ENCODE data around the gene B3GLCT.

The B3GLCT gene

GRCh38 chr13:31224963-31225559 lies 25.3 kb downstream of the B3GLCT start:
- DNase-seq: no peak

DNA sequence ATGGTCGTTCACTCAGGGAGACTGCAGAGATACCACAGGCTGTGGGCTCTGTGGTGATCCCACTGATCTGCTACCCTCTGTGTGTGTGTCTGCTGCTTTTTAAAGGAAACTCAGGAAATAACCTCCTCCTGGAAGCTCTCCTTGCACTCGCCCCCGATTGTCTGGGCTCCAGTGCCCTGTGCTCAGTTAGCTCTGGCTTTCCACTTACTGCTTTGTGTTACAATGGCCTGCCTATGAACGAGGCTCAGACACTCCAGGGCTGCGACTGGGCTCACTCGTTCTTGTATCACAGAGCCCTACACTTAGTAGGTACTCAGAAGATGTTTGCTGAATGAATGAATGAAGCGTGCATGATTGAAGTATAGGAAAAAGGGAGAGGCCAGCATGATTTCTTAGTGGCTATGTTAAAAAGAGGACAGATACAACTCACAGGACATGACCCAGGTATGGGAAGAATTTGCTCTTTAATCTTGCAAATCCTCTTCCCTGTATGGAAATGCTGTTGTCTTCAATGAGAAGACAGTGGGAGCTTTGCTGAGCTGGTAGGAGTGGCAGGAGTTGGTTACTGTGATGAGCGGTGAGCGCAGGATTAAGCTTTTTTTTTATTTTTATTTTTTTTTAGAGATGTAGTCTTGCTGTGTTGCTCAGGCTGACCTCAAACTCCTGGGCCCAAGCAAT lies 26.4 kb downstream of the B3GLCT start:
- DNase-seq: no peak

DNA sequence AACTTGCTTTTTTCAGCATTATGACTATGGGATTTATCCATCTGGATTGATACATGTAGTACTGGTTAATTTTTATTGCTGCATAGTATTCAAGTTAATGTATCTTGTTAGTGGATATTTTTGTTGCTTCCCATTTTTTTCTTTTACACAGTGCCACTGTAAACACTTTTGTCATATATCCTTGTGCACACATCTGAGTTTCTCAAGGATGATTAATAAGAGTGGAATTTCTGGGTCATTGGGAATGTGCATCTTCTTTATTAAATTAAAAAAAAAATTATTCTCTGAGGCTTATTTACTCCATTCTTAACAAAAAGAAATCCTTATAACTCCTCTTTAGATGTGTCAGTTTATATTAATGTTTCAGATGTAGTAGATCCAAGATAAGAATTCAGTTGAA lies 27.3 kb downstream of the B3GLCT start:
- DNase-seq: peak; percentile 47

DNA sequence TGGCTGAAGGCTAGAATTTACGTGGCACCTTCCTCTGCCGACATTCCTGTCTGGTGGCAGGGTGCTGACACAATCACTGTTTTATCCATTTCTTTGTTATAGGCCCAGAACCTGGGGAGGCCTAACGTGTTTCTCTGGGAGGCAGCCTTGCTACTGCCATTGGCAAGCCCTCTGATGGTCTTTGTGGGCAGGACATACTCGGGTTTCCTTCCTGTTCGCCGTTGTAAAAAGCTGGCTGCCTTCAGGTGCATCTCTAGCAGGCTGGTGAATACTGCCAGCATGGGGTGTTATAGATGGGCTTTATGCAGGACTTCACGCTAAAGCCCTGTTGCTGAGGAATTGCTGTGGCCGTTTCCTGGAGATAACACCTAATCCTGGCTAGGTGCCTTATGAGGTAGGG lies 28.1 kb downstream of the B3GLCT start:
- DNase-seq: no peak

- no peak for DNase-seq
These were observed 35.0 kb downstream of the B3GLCT start for GRCh38 chr13:31234729-31235128.

DNA sequence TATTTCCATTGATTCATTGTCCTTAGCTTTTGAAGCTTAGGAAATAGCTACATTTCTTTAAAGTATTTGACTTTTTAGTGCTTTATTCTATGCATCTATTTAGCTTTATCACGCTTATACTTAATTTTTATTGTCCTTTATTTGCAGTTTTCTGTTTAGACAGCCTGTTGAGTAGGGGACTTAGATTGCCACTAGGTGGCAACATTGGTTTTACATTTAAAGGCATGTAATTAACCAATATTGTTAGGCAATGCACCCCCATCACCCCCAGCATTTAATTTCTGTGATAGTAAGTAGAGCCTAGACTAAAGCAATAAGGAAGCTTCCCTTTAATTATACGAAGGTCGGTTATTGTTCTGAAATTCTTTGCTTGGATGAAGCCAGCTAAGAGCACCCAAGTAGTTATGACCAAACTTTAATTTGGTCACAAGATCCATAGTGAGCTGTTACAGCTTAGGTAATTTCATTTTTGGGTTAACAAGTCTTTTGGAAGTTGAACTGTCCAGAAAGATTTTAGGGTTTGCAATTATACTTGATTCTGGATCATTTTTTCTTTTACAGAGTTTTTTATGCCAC lies 36.5 kb downstream of the B3GLCT start:
- DNase-seq: peak; percentile 53

- DNase-seq: no peak
These were observed 41.1 kb downstream of the B3GLCT start for GRCh38 chr13:31240921-31241320.

- no peak for DNase-seq
These were observed 42.6 kb downstream of the B3GLCT start for GRCh38 chr13:31242367-31242766.

DNA sequence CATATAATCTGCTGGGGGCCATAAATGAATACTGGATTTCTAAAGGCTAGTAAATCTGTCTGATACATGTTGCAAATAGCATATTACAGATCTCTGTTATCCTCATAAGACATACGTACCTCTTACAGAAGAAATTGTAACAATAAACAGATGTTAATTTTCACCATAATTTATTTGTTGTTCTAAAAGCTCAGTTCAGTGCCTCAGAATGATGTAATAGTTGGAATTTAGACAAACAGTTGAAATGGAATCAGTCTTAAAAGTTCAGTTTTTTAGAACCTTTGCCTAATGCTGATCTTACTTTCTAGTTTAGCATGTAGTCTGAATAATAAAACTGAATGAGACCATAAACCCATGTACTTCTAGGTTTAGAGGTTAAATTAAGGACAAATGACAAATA lies 43.1 kb downstream of the B3GLCT start:
- DNase-seq: peak; percentile 5

DNA sequence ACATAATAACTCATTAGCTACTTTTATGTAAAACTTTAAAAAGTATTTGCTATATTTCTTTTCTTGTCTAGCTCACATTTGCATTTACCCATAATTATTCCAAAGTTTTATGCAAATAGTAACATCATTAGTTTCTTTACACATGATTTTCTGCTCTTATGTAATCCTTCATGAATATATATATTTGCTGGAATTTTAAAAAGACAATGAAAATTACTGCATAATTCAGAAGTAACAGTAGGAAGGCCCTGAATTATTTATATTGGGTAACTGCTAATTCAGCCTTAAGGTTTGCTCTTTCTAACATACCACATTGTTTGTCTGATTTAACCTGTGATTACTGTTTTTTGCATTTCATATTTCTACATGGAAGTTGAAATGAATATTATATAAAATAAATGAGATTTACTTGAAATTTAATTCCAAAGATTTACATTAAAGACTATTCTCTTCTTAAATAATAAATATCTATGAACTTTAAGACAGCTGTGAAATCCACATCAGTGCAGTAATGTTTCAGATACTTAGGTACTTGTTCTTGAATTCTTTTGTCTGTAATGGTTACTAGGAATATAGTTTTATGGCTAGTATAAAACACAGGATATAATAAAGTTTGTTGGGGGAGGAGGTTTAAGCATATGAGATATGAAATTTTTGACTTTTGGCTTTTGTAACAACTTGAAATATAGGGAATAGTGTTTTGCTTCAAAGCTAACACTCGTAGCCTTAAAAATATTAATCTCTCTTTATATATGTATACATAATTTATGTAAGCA lies 46.0 kb downstream of the B3GLCT start:
- no peak for DNase-seq

GRCh38 chr13:31246918-31247317 lies 47.1 kb downstream of the B3GLCT start:
- no peak for DNase-seq

GRCh38 chr13:31248361-31248760 lies 48.6 kb downstream of the B3GLCT start:
- no peak for DNase-seq

GRCh38 chr13:31248965-31249539 lies 49.3 kb downstream of the B3GLCT start:
- no peak for DNase-seq

GRCh38 chr13:31250435-31250834 lies 50.7 kb downstream of the B3GLCT start:
- no peak for DNase-seq

GRCh38 chr13:31261241-31261640 lies 61.5 kb downstream of the B3GLCT start:
- no peak for DNase-seq

DNA sequence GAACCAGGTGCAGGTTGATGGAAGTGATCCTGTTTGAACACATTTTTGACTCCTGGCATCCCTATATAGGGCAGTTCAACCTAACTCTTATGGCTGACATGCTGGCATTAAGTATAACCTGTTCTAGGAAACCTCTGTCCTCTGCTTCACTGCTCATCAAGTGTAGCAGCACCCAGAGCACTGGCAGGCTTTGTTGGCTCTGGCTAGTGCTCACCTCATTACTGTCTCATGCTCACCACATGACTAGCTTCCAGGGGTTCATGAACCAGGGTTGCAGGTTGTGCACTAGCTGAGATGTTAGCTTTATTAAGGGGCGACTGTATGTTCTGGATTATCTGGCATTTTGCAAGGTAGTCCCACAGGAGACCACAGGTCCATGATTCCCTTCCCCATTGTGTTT lies 63.6 kb downstream of the B3GLCT start:
- DNase-seq: no peak

DNA sequence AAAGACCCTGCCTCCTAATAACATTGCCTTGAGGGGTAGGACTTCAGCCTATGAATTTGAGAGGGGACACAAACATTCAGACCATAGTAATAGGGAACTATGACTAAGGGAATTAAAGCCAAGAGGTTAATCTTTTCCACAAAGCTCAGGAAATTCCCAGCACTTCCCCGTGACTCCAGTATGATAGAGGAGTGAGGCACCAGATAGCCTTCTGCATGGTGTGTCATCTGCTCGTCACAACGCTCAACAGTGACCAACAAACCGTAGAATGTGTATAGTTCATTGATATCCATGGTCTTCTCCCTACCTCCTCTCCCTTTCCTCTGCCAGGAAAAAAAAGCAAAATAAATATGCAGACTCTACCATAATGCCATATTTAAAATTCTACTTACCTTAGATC lies 64.4 kb downstream of the B3GLCT start:
- DNase-seq: no peak

DNA sequence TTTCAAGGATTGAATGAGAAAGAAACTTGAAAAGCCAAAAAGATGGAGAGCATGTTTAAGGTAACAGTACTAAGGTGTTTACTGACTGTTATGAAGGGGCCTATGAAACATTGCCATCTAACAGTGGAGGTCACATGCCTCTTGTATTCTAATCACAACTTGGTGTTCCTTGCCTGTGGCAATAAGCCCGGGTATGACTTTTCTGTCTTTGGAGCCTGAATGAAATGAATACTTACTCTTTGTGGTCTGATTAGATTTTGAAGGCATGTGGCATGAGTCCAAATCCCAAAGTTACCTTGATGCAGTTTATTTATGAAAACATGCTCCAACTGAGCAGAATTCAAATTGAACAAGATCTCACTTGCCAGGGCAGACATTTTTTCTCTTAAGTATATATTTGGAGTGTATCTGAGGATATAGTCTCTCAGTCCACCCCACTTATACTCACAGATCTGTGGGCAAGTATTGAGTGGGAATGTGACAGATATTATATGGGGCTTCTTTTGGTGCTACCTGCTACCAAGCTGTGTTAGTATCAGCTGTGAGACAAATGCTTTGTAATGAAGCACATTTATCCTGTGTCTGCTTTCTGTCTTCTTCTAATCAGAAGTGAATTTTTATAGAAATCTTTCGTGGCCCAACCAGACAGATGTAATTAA lies 67.5 kb downstream of the B3GLCT start:
- no peak for DNase-seq

- DNase-seq: peak; percentile 60
These were observed 74.6 kb downstream of the B3GLCT start for GRCh38 chr13:31274390-31274789.

GRCh38 chr13:31276421-31276820 lies 76.6 kb downstream of the B3GLCT start:
- DNase-seq: peak; percentile 48

- no peak for DNase-seq
These were observed 79.1 kb downstream of the B3GLCT start for GRCh38 chr13:31278869-31279268.

- DNase-seq: no peak
These were observed 83.1 kb downstream of the B3GLCT start for GRCh38 chr13:31282741-31283455.
